Bladder microvascular endothelial cell (primary cell): Measurements from ENCODE around the gene BBIP1. TPM values are rescaled to one million over a fixed set of nuclear protein-coding genes. Genes with fewer than 3 reads are reported as not detected.

Experiments used
- total RNA-seq: library from RNA; depleted of rRNA; stranded (reverse); fragments of >200 nt; gene quantifications from 2 replicates; pipeline ENCODE4 v1.2.3, GENCODE V29; 2014

Gene BBIP1, protein sequence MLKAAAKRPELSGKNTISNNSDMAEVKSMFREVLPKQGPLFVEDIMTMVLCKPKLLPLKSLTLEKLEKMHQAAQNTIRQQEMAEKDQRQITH
- total RNA-seq = 12.8 and 26.7 TPM in 2 replicates

GRCh38 chr10:110918643-110919348 is at the start of gene BBIP1:
Gene BBIP1 (minus strand): TSS chr10:110919180. CDS start chr10:110918157, 1,023 bp downstream.

GRCh38 chr10:110919349-110919931 is 460 bp upstream of the BBIP1 start, which contains the start of gene SHOC2:
Gene SHOC2 (plus strand): TSS chr10:110919604. CDS start chr10:110964359, 44,755 bp downstream.

DNA sequence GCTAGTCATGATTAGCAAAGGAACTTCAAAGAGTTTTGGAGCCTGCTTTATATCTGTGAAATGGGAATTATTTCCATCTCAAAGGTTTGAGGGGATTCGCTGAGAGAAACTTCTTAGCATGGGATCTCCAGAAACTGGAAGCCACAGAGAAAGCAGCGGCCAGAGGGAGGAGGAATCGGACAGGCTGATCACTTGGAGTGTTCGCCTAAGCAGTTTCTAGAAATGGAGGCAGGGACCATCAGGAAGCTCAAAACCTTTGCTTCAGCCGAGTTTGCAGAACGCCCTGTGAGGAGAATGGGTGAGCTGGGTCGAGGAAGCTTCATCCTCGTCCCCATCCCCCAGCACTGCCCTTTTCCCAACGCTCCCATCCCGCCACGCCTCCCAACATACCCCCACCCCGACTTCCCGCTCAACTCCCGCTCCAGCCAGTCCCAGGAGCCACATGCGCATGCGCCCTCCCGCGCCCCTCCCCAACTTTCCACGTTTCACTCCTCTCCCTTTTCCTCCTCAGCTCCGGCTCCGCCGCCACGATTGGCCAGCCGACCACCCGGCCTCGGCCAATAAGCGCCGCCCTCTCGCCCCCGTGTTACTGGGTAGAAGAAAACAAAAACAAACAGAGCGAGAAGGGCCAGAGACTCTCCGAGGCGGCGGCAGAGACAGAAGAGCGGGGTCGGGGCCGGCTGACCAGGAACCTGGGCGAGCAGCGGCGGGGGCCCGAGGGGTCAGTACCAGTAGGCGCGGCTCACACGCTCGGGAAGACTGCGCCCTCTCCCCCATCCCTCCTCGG is 47.5 kb downstream of the BBIP1 start, which contains the start of gene PDCD4:
Gene PDCD4 (plus strand): TSS at position 631 of the 787 bp plus-strand sequence. CDS start 4,100 bp downstream, outside the sequence.

Other genes with a start within 250 kb of the BBIP1 start
- 37.9 and 184 TPM in 2 replicates for gene PDCD4, start 47.3 kb downstream of the BBIP1 start, total RNA-seq
- 28.8 and 67.7 TPM in 2 replicates for gene SHOC2, start 424 bp upstream of the BBIP1 start, total RNA-seq
- 0.06 and 0.16 TPM in 2 replicates for gene ADRA2A, start 157.8 kb upstream of the BBIP1 start, total RNA-seq